Nephron progenitor cell (in vitro differentiated cells): ENCODE measurements around the gene MCIDAS.

Experiments used
- DNase-seq: peaks from one replicate; pipeline ENCODE4 v3.0.0; 2021
- H3K27ac Mint-ChIP-seq: 2 replicates; pipeline ENCODE4 v1.8.0; 2021; ENCODE audit warnings: mild to moderate bottlenecking, moderate library complexity, mixed read lengths
- H3K27me3 Mint-ChIP-seq: 2 replicates; pipeline ENCODE4 v1.8.0; 2021; ENCODE audit warnings: mild to moderate bottlenecking, low read depth, mixed read lengths; ENCODE audit not compliant: poor library complexity
- H3K36me3 Mint-ChIP-seq: 2 replicates; pipeline ENCODE4 v1.8.0; 2021; ENCODE audit warnings: low read depth, mixed read lengths
- H3K4me1 Mint-ChIP-seq: 2 replicates; pipeline ENCODE4 v1.8.0; 2021; ENCODE audit warnings: mixed read lengths
- H3K4me3 Mint-ChIP-seq: 2 replicates; pipeline ENCODE4 v1.8.0; 2021; ENCODE audit warnings: mild to moderate bottlenecking, moderate library complexity, mixed read lengths
- H3K9me3 Mint-ChIP-seq: 2 replicates; pipeline ENCODE4 v1.8.0; 2021; ENCODE audit warnings: mild to moderate bottlenecking, moderate library complexity, mixed read lengths
- TF ChIP-seq, protein P1 (sequence below): fragments of 200-600 bp; sonication (generic); IDR thresholded peaks from 2 replicates; pipeline ENCODE4 v1.5.0; 2021; ENCODE audit warnings: antibody characterized with exemption

Gene MCIDAS

DNA sequence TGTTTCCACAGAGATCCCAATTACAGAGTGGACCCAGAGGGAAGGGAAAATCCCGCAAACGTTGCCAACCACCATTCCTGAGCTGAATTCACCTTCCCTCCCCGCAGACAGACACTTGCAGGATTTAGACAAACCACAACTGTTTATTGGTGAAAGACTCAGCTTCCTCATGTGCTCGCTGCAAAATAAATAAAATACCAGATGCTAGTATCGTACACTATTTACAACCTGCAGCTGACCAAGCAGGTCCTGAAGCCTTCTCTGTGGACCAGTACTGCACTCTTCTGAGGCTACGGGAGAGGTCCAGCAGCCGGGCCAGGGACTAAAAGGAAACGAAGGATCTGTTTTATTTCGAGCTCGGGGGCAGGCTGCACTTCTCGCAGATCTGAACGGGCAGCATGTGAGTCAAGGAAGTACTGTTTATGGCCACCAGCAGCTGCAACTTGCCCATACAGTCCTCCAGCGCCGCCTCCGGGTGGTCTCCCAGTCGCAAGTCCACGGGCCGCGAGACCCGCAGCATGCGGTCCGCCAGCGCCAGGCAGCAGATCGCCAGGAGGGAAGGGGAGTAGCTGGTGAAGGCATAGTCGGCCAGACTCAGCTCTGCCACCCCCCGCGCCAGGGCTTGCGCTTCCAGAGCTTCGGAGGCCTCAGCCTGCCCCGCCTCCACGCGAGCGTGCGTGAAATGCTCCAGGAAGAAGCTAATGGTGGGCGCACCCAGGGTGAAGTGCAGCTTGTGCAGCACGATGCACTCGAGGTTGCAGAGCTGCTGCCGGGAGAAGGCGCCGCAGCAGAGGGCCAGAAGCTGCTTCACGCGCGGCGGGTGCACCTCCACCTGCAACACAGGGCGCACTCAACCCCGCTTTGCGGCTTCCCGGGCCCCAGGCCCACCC, 4.2 kb upstream of the MCIDAS start:
- H3K36me3 Mint-ChIP-seq, result no peaks in the 10 kb centered on the region
- peaks cover 96% of the 10 kb centered on the region for H3K27me3 Mint-ChIP-seq
- peak; percentile 59 for DNase-seq
- TF ChIP-seq, protein P1, sequence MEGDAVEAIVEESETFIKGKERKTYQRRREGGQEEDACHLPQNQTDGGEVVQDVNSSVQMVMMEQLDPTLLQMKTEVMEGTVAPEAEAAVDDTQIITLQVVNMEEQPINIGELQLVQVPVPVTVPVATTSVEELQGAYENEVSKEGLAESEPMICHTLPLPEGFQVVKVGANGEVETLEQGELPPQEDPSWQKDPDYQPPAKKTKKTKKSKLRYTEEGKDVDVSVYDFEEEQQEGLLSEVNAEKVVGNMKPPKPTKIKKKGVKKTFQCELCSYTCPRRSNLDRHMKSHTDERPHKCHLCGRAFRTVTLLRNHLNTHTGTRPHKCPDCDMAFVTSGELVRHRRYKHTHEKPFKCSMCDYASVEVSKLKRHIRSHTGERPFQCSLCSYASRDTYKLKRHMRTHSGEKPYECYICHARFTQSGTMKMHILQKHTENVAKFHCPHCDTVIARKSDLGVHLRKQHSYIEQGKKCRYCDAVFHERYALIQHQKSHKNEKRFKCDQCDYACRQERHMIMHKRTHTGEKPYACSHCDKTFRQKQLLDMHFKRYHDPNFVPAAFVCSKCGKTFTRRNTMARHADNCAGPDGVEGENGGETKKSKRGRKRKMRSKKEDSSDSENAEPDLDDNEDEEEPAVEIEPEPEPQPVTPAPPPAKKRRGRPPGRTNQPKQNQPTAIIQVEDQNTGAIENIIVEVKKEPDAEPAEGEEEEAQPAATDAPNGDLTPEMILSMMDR, result no peak
- H3K9me3 Mint-ChIP-seq, result no peaks in the 10 kb centered on the region
- H3K27ac Mint-ChIP-seq, result no peak overlapping the region
- H3K4me1 Mint-ChIP-seq, result peaks cover 38% of the 10 kb centered on the region
- H3K4me3 Mint-ChIP-seq, result peak overlapping the region; percentile 86

DNA sequence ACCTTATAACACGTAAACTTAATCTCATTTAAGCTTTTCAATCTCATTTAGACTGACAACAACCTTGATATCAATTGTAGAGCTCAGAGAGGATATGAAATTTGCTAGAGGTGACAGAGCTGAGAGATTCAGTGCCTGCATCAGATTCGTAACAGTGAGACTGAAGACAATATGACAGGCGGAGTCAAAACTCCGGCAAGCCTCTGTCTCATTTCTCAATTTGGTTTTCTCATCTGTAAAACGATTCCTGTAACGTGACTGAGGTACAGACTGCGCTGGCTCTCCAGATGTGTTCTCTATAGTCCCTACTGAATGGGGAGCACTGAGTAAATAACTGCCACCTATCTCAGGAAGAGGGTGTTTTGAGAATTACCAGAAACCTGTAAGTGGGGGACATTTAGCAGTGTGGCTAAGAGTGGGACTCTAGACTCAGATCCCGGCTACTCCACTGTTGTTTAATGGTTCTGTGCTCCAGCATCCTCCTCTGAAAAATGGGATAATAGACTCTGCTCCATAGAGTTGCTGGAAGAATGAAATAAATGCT, 3.0 kb upstream of the MCIDAS start:
- no peaks in the 10 kb centered on the region for H3K9me3 Mint-ChIP-seq
- H3K27me3 Mint-ChIP-seq, result peaks cover 97% of the 10 kb centered on the region
- peaks cover 38% of the 10 kb centered on the region for H3K4me1 Mint-ChIP-seq
- H3K36me3 Mint-ChIP-seq, result no peaks in the 10 kb centered on the region
- TF ChIP-seq, protein P1, result no peak
- H3K4me3 Mint-ChIP-seq, result no peak overlapping the region
- no peak for DNase-seq
- no peak overlapping the region for H3K27ac Mint-ChIP-seq

DNA sequence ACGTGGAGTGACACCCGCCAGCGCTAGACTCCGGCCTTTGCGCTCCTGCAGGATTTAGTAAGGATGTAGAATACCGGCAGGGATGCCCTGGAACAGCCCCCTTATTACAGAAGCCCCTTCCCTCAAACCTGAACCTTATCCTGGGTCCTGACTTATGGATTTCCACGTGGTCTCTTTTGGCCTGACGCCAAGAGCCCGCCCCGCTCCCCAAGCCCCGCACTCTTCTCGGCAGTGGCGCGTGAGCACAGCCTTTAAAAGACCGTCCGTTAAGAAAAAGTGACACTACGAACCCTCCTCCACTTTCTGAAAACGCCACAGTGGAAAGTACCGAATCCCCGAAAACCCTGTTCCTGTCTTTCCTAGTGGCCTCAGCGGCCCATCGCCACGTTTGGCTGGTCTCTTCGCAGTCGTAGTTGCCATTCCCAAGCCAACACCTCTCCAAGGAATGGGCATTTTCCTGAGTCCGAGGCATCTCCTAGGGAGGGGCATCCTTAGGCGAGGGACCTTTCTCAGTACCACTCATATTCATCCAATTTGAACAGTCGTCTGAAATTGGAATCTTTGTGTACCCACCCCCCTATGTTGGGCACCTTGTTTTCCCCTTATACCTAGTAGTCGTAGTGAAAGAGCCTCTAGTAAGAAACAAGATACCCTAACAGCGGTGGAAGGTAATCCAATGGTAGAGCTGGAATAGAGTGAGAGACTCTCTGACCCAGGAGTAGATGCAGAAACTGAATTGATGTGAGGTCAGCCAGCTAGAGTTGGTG, 732 bp upstream of the MCIDAS start:
- TF ChIP-seq, protein P1, result no peak
- H3K27ac Mint-ChIP-seq, result no peak overlapping the region

DNA sequence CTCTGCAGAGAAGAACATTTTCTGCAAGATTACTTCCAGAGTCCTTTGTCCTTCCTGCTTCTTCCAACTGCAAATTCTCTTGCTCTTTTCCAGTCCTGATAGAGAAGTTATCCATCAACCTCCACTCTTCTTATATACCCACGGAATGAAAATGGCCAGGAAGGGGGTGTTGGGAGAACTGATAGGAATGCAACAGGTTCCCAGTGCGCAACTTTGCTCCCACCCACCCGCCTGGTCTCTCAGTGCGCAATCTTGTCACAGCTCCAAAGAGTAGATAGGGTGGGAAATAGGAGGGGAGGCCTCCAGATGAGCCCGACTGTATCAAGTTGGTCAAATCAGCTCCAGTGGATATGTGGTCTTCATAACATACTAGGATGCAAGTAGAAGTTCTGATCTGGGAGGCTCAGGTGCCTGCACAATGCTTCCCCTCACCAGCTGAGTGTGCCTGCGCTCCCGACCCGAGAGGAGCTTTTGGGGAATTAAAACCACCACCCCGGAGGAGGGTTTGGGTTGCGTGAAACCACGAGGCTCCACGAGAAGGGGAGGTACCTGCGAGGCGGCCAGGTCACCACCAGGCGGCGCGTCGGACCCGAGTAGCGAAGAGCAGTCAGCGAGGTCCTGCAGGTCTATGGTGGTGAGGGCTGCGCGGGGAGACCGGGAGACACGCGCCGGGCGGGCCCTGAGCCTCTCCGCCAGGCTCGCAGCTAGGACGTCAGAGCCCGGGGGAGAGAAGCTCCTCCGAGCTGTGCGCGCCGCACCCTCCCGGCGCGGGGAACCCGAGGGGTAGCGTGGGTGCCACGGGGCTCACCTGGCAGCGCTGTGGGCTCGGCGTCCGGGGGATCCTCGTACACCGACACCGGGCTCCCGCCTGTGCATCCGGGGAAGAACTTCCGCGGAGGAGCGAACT, 835 bp downstream of the MCIDAS start:
- H3K36me3 Mint-ChIP-seq, result no peaks in the 10 kb centered on the region
- peaks cover 8% of the 10 kb centered on the region for H3K9me3 Mint-ChIP-seq
- H3K4me1 Mint-ChIP-seq, result peaks cover 21% of the 10 kb centered on the region
- H3K27me3 Mint-ChIP-seq, result peaks cover 100% of the 10 kb centered on the region
- DNase-seq, result peak; percentile 89
- TF ChIP-seq, protein P1, result peak; percentile 78
- peak overlapping the region; percentile 44 for H3K4me3 Mint-ChIP-seq
- H3K27ac Mint-ChIP-seq, result no peak overlapping the region

More for the DNA sequence above, 732 bp upstream of the MCIDAS start:
- Mint-ChIP-seq H3K4me3 (peak overlapping the region; percentile 80), H3K4me1 (peaks cover 30% of the 10 kb centered on the region), H3K9me3 (no peaks in the 10 kb centered on the region), H3K36me3 (no peaks in the 10 kb centered on the region), H3K27me3 (peaks cover 100% of the 10 kb centered on the region)
- no peak for DNase-seq

DNA sequence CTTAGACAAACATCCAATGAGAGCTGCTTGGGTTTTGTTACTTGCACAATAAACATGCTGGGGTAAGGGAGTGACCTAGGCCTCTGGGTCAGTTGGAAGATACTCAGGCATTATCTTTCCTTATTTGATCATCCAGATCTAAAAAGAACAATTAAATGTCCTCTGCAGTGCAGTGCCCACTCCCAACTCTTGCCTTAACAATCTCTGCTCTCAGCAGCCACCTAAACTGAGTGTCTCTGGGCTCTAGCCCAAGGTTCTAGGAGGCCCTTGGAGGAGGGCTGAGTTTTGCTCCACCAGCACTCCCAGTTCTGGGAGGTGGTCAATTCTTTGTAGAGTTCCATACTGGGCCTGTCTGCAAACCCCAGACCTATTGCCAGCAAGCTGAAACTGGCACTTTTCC, 1.8 kb downstream of the MCIDAS start:
- TF ChIP-seq, protein P1, result no peak
- Mint-ChIP-seq H3K27me3 (peaks cover 100% of the 10 kb centered on the region), H3K9me3 (peaks cover 12% of the 10 kb centered on the region), H3K4me1 (peaks cover 16% of the 10 kb centered on the region), H3K4me3 (no peak overlapping the region), H3K36me3 (no peaks in the 10 kb centered on the region), H3K27ac (no peak overlapping the region)
- no peak for DNase-seq
